NCI-H146 treated with DMSO at 0.1 percent for 48 hours (cell line): ENCODE data around the gene SEC23IP.
"Not testable (repeated sequence)": the region's sequence is repeated elsewhere in the genome, so short reads cannot be mapped to it uniquely, and the experiment has no call there.

ENCODE experiments used
- DNase-seq: peaks from one replicate; lab custom pipeline; 2025; ENCODE audit not compliant: unreplicated experiment; lab: John Stamatoyannopoulos, UW

SEC23IP gene

GRCh38 chr10:119883901-119884611 lies 8.5 kb upstream of the SEC23IP start:
- DNase-seq, result not testable (repeated sequence)

GRCh38 chr10:119886070-119886469 lies 6.5 kb upstream of the SEC23IP start:
- DNase-seq, result not testable (repeated sequence)

GRCh38 chr10:119888715-119889114 lies 3.8 kb upstream of the SEC23IP start:
- not testable (repeated sequence) for DNase-seq

GRCh38 chr10:119889201-119889600 lies 3.3 kb upstream of the SEC23IP start:
- not testable (repeated sequence) for DNase-seq

- DNase-seq, result not testable (repeated sequence)
These were observed 2.2 kb upstream of the SEC23IP start for GRCh38 chr10:119890307-119890706.

- not testable (repeated sequence) for DNase-seq
These were observed 712 bp upstream of the SEC23IP start for GRCh38 chr10:119891849-119892187.

- DNase-seq, result no peak
These were observed 544 bp downstream of the SEC23IP start for GRCh38 chr10:119893074-119893473.

GRCh38 chr10:119893845-119894427 lies 1.4 kb downstream of the SEC23IP start:
- DNase-seq, result no peak

GRCh38 chr10:119896061-119896655 lies 3.6 kb downstream of the SEC23IP start:
- no peak for DNase-seq

- DNase-seq, result no peak
These were observed 4.6 kb downstream of the SEC23IP start for GRCh38 chr10:119896937-119897770.

- no peak for DNase-seq
These were observed 6.0 kb downstream of the SEC23IP start for GRCh38 chr10:119898577-119898976.

- no peak for DNase-seq
These were observed 11.6 kb downstream of the SEC23IP start for GRCh38 chr10:119903946-119904666.

- not testable (repeated sequence) for DNase-seq
These were observed 15.2 kb downstream of the SEC23IP start for GRCh38 chr10:119907695-119908094.

GRCh38 chr10:119908166-119908565 lies 15.6 kb downstream of the SEC23IP start:
- no peak for DNase-seq

- no peak for DNase-seq
These were observed 18.2 kb downstream of the SEC23IP start for GRCh38 chr10:119910689-119911088.

- no peak for DNase-seq
These were observed 25.2 kb downstream of the SEC23IP start for GRCh38 chr10:119917777-119918176.

GRCh38 chr10:119919271-119919670 lies 26.7 kb downstream of the SEC23IP start:
- DNase-seq, result no peak

- no peak for DNase-seq
These were observed 27.3 kb downstream of the SEC23IP start for GRCh38 chr10:119919826-119920225.

- no peak for DNase-seq
These were observed 35.9 kb downstream of the SEC23IP start for GRCh38 chr10:119928411-119928810.

- no peak for DNase-seq
These were observed 39.3 kb downstream of the SEC23IP start for GRCh38 chr10:119931871-119932270.

- no peak for DNase-seq
These were observed 40.1 kb downstream of the SEC23IP start for GRCh38 chr10:119932631-119933030.
